ENCODE results near the gene SOX18. TPM values are rescaled to one million over a fixed set of nuclear protein-coding genes. Genes with fewer than 3 reads are reported as not detected.
A peak's percentile ranks its signal among the peaks of the same experiment; 100 is the strongest.

Gene SOX18
- total and polyA plus RNA-seq, 2 of the 13 experiments (the other 11 are each of a cell fraction or from before 2014, with no cell fraction given), result 1.6 to 1.9 TPM

- no peak for TF ChIP-seq BCL3 (CRISPR knock-in tag; IDR thresholded peaks at IDR 0.05)
- no peak for TF ChIP-seq PBX3 (CRISPR knock-in tag; IDR thresholded peaks at IDR 0.05; ENCODE audit: borderline replicate concordance)
- TF ChIP-seq CENPX (CRISPR knock-in tag; IDR thresholded peaks at IDR 0.05), result no peak
- no peak for TF ChIP-seq DPF2 (CRISPR knock-in tag; IDR thresholded peaks at IDR 0.05; ENCODE audit: borderline replicate concordance, low read depth)
- TF ChIP-seq FOXK2 (IDR thresholded peaks at IDR 0.05), result no peak
- TF ChIP-seq ZNF747 (CRISPR knock-in tag; IDR thresholded peaks at IDR 0.05; ENCODE audit: borderline replicate concordance), result no peak
- TF ChIP-seq THRA (CRISPR knock-in tag; IDR thresholded peaks at IDR 0.05; ENCODE audit: borderline replicate concordance), result no peak; the same call in 1 of the 2 replicates
- TF ChIP-seq HMG20A (CRISPR knock-in tag; IDR thresholded peaks at IDR 0.05; ENCODE audit: borderline replicate concordance), result no peak
- no peak for TF ChIP-seq ZNF788 (CRISPR knock-in tag; IDR thresholded peaks at IDR 0.05; ENCODE audit: borderline replicate concordance)
- TF ChIP-seq SATB2 (CRISPR knock-in tag; IDR thresholded peaks at IDR 0.05), result no peak
- no peak for TF ChIP-seq GMEB1 (CRISPR knock-in tag; IDR thresholded peaks at IDR 0.05; ENCODE audit: borderline replicate concordance)
- no peak for TF ChIP-seq CC2D1A (CRISPR knock-in tag; IDR thresholded peaks at IDR 0.05)
- TF ChIP-seq ATF7 (IDR thresholded peaks at IDR 0.05), result no peak
- no peak for TF ChIP-seq ATF7 (CRISPR knock-in tag; IDR thresholded peaks at IDR 0.05)
- TF ChIP-seq HNRNPK (IDR thresholded peaks at IDR 0.05; ENCODE audit: low read depth, low read length, poor library complexity, severe bottlenecking), result peak; percentile 39
- TF ChIP-seq NFAT5 (CRISPR knock-in tag; IDR thresholded peaks at IDR 0.05), result no peak
- no peak for TF ChIP-seq GLI4 (CRISPR knock-in tag; IDR thresholded peaks at IDR 0.05; ENCODE audit: borderline replicate concordance)
- no peak for TF ChIP-seq ZNF17 (CRISPR knock-in tag; IDR thresholded peaks at IDR 0.05)
Measured at GRCh38 chr20:64079273-64080012, 30.0 kb upstream of the SOX18 start, which contains the start of gene RGS19 (continued).

Data from HepG2 (cell line).